SK-N-SH (cell line): ENCODE data around the gene VARS1. TPM values are rescaled to one million over a fixed set of nuclear protein-coding genes. Genes with fewer than 3 reads are reported as not detected.

ENCODE experiments used
- CTCF ChIA-PET: fragments of 300-600, 350-600 bp; formaldehyde crosslinking; extraction: SDS; loops from one replicate; lab custom pipeline; 2021; lab: Yijun Ruan, JAX
- POLR2A ChIA-PET: fragments of 350-600 bp; sonication (Branson Sonifier 250); formaldehyde crosslinking; extraction: SDS; loops from one replicate; lab custom pipeline; 2020; ENCODE audit warnings: antibody characterized with exemption, inconsistent platforms; lab: Yijun Ruan, JAX
- DNase-seq: peaks from one replicate; pipeline ENCODE4 v3.0.0; 2012
- H2AFZ ChIP-seq: fragments of 200-600 bp; sonication (generic); 2 replicates; pipeline ENCODE4 v1.8.1; 2016; ENCODE audit warnings: antibody characterized with exemption, mild to moderate bottlenecking, low read depth
- H3F3A ChIP-seq: fragments of 200-600 bp; sonication (generic); replicated peaks from 2 replicates; pipeline ENCODE3; 2016; ENCODE audit warnings: antibody characterized with exemption, mild to moderate bottlenecking; ENCODE audit not compliant: insufficient read depth
- H3K27ac ChIP-seq, 2 experiments: fragments of 200-500 bp in 1 of 2; fragments of 200-600 bp in 1 of 2; sonication (Bioruptor generic) in 1 of 2; sonication (generic), shearing (Covaris generic) in 1 of 2; 2 replicates each; pipeline versions ENCODE4 v1.5.1 to v1.6.1; 2014 to 2016; ENCODE audit warnings: low read depth in 2 of 2, inconsistent platforms in 1 of 2, low read length in 1 of 2, mild to moderate bottlenecking in 1 of 2, mixed read lengths in 1 of 2
- H3K27me3 ChIP-seq: fragments of 200-600 bp; sonication (generic), shearing (Covaris generic); 2 replicates; pipeline ENCODE4 v1.6.1; 2016; ENCODE audit warnings: mixed run types; ENCODE audit not compliant: insufficient read depth
- H3K36me3 ChIP-seq, 2 experiments: fragments of 200-500 bp in 1 of 2; fragments of 200-600 bp in 1 of 2; sonication (Bioruptor generic) in 1 of 2; sonication (generic) in 1 of 2; replicated peaks in 1 of 2; 2 replicates each; pipeline versions ENCODE3 to v1.5.1; 2014 to 2016; ENCODE audit warnings: low read length in 1 of 2, mild to moderate bottlenecking in 1 of 2; ENCODE audit not compliant: insufficient read depth in 2 of 2, control insufficient read depth in 1 of 2
- H3K4me1 ChIP-seq, 2 experiments: fragments of 200-500 bp in 1 of 2; fragments of 200-600 bp in 1 of 2; sonication (Bioruptor generic) in 1 of 2; sonication (generic), shearing (Covaris generic) in 1 of 2; 2 replicates each; pipeline versions ENCODE4 v1.5.1 to v1.6.1; 2014 to 2016; ENCODE audit warnings: low read depth in 1 of 2, low read length in 1 of 2, mixed run types in 1 of 2; ENCODE audit not compliant: insufficient read depth in 2 of 2, control insufficient read depth in 1 of 2
- H3K4me2 ChIP-seq: fragments of 200-600 bp; sonication (generic), shearing (Covaris generic); 2 replicates; pipeline ENCODE4 v1.6.1; 2017; ENCODE audit warnings: mixed run types
- H3K4me3 ChIP-seq, 2 experiments: fragments of 200-500 bp in 1 of 2; fragments of 200-600 bp in 1 of 2; sonication (Bioruptor generic) in 1 of 2; sonication (generic), shearing (Covaris generic) in 1 of 2; 2 replicates each; pipeline versions ENCODE4 v1.5.1 to v1.8.1; 2014 to 2016; ENCODE audit warnings: low read depth in 2 of 2, inconsistent platforms in 1 of 2, low read length in 1 of 2, mild to moderate bottlenecking in 1 of 2, mixed read lengths in 1 of 2, moderate library complexity in 1 of 2
- H3K79me2 ChIP-seq: fragments of 200-600 bp; sonication (generic); 2 replicates; pipeline ENCODE4 v1.8.1; 2017; ENCODE audit warnings: mild to moderate bottlenecking; ENCODE audit not compliant: insufficient read depth
- H3K9ac ChIP-seq: fragments of 200-600 bp; sonication (generic); 2 replicates; pipeline ENCODE4 v1.6.1; 2017; ENCODE audit warnings: mixed run types
- H3K9me2 ChIP-seq: fragments of 200-600 bp; sonication (generic); 2 replicates; pipeline ENCODE4 v1.6.1; 2017; ENCODE audit warnings: mixed run types
- H3K9me3 ChIP-seq: fragments of 200-600 bp; sonication (generic); 2 replicates; pipeline ENCODE4 v1.6.1; 2017; ENCODE audit warnings: mixed run types, mild to moderate bottlenecking, moderate library complexity
- H4K20me1 ChIP-seq: fragments of 200-600 bp; sonication (generic); 2 replicates; pipeline ENCODE4 v1.6.1; 2017; ENCODE audit warnings: mild to moderate bottlenecking, mixed run types; ENCODE audit not compliant: insufficient read depth
- ELF1 ChIP-seq: IDR thresholded peaks from 2 replicates; pipeline ENCODE4 v1.4.0; 2012
- FOXM1 ChIP-seq: IDR thresholded peaks from 2 replicates; pipeline ENCODE4 v1.4.0; 2012; ENCODE audit warnings: low read depth, mild to moderate bottlenecking
- GABPA ChIP-seq: IDR thresholded peaks from 2 replicates; pipeline ENCODE4 v1.4.0; 2012; ENCODE audit warnings: low read depth, mild to moderate bottlenecking
- MXI1 ChIP-seq: IDR thresholded peaks from 2 replicates; pipeline ENCODE4 v1.6.1; 2012; ENCODE audit warnings: mild to moderate bottlenecking, low read depth, low read length, improper control_type of control experiment
- POLR2AphosphoS5 ChIP-seq: IDR thresholded peaks from 2 replicates; pipeline ENCODE4 v1.6.1; 2012; ENCODE audit warnings: low read depth, low read length
- RAD21 ChIP-seq: IDR thresholded peaks from 2 replicates; pipeline ENCODE4 v1.6.1; 2012; ENCODE audit warnings: mild to moderate bottlenecking, low read length
- REST ChIP-seq: IDR thresholded peaks from 2 replicates; pipeline ENCODE4 v1.6.1; 2012; ENCODE audit warnings: mild to moderate bottlenecking, low read depth, low read length, moderate library complexity
- RXRA ChIP-seq: IDR thresholded peaks from 2 replicates; pipeline ENCODE4 v1.4.0; 2012; ENCODE audit warnings: low read depth, mild to moderate bottlenecking, borderline replicate concordance
- SIN3A ChIP-seq: IDR thresholded peaks from 2 replicates; pipeline ENCODE4 v1.6.1; 2012; ENCODE audit warnings: low read depth, mild to moderate bottlenecking, low read length, moderate library complexity, borderline replicate concordance
- SMC3 ChIP-seq: IDR thresholded peaks from 2 replicates; pipeline ENCODE4 v1.6.1; 2012; ENCODE audit warnings: low read depth, low read length, improper control_type of control experiment
- TAF1 ChIP-seq: IDR thresholded peaks from 2 replicates; pipeline ENCODE4 v1.6.1; 2012; ENCODE audit warnings: low read depth, mild to moderate bottlenecking, low read length, moderate library complexity, borderline replicate concordance
- YY1 ChIP-seq: IDR thresholded peaks from 2 replicates; pipeline ENCODE4 v1.4.0; 2012; ENCODE audit warnings: low read depth, mild to moderate bottlenecking
- ZBTB33 ChIP-seq: IDR thresholded peaks from 2 replicates; pipeline ENCODE4 v1.4.0; 2012; ENCODE audit warnings: low read depth, borderline replicate concordance
- WGBS: methylation state at CpG from one replicate; pipeline ENCODE4 v1.1.6; 2017; ENCODE audit warnings: low lambda C conversion rate; 5-methylcytosine and 5-hydroxymethylcytosine counted together
- polyA plus RNA-seq, 3 experiments: library from polyadenylated mRNA; depleted of rRNA; stranded (reverse); fragments of >200 nt; gene quantifications; 2 replicates each; pipeline ENCODE4 v1.2.3, GENCODE V29; 2012
- small RNA-seq, 7 experiments: library from RNA; depleted of rRNA; stranded (forward); fragments of <200 nt; gene quantifications; one replicate each; pipeline ENCODE3, GENCODE V24; 2012

The VARS1 gene
- polyA plus RNA-seq, 1 of the 3 experiments (the other 2 are of a cell fraction): 35.1 TPM

- H3K4me2 ChIP-seq: no peak overlapping the region
- 0 out of 4 replicates have a peak, but pooled peaks cover 0 to 3% of the 10 kb centered on the region in 2 experiments for H3K4me1 ChIP-seq
- DNase-seq: no peak
- ChIA-PET POLR2A (interaction anchor here (0.7 kb wide), 1 partner anchor 9 kb away, joined by 3 read pairs; no protein-coding TSS in a partner anchor), CTCF (interaction anchor here (1.2 to 1.8 kb wide), 2 partner anchors 11 to 81 kb away, joined by 4 to 5 read pairs; no protein-coding TSS in a partner anchor)
- no peak overlapping the region for H2AFZ ChIP-seq
- H3K79me2 ChIP-seq: no peaks in the 10 kb centered on the region; the same call in 1 of the 2 replicates
- no peak overlapping the region for H3K27ac ChIP-seq
- H3K9ac ChIP-seq: no peak overlapping the region
- peaks cover 0 to 6% of the 10 kb centered on the region in 2 experiments for H3K36me3 ChIP-seq
- no peaks in the 10 kb centered on the region for H4K20me1 ChIP-seq
- H3K9me3 ChIP-seq: no peaks in the 10 kb centered on the region
- H3K4me3 ChIP-seq: no peak overlapping the region
- no peaks in the 10 kb centered on the region for H3K27me3 ChIP-seq
- no peaks in the 10 kb centered on the region for H3K9me2 ChIP-seq
- WGBS: 88% methylated on average over 8 of the region's 8 CpGs
- H3F3A ChIP-seq: peaks cover 25% of the 10 kb centered on the region
- TF ChIP-seq YY1 (no peak), RAD21 (no peak), ZBTB33 (no peak), GABPA (no peak), REST (no peak), RXRA (no peak), FOXM1 (no peak), SMC3 (no peak), POLR2AphosphoS5 (no peak), MXI1 (no peak), SIN3A (no peak), ELF1 (no peak), TAF1 (no peak)
Observed at GRCh38 chr6:31749301-31750036, 46.1 kb downstream of the VARS1 start.

Small RNA genes lying within 50 kb of the gene (small RNA-seq; reads per million reads assigned to genes)
- gene MSH5-SAPCD1 (0 reads per million in 7 experiments), gene RF00019 (0 reads per million in 7 experiments), gene RNU6-850P (0 reads per million in 7 experiments), gene SAPCD1 (0 to 15.8 (median 0) reads per million in 7 experiments), gene SNORD48 (2.9 to 77.1 (median 47.7) reads per million in 7 experiments), gene SNORD52 (0 reads per million in 7 experiments)

Other genes with a start within 250 kb of the VARS1 start
- gene ATP6V1G2, start 249.1 kb downstream of the VARS1 start, polyA plus RNA-seq (2012; rRNA removed): 13.6 and 15.6 TPM in 2 replicates
- gene NFKBIL1, start 248.1 kb downstream of the VARS1 start, polyA plus RNA-seq (2012; rRNA removed): 14.6 and 17.1 TPM in 2 replicates
- not detected in 2 replicates for gene LTA, start 223.5 kb downstream of the VARS1 start, polyA plus RNA-seq (2012; rRNA removed)
- gene TNF, start 220.2 kb downstream of the VARS1 start, polyA plus RNA-seq (2012; rRNA removed): not detected in 2 replicates
- gene LTB, start 213.3 kb downstream of the VARS1 start, polyA plus RNA-seq (2012; rRNA removed): 0.10 and 0.16 TPM in 2 replicates
- not detected in 2 replicates for gene LST1, start 209.5 kb downstream of the VARS1 start, polyA plus RNA-seq (2012; rRNA removed)
- not detected in 2 replicates for gene NCR3, start 202.7 kb downstream of the VARS1 start, polyA plus RNA-seq (2012; rRNA removed)
- gene AIF1, start 180.5 kb downstream of the VARS1 start, polyA plus RNA-seq (2012; rRNA removed): not detected in 2 replicates
- gene PRRC2A, start 175.0 kb downstream of the VARS1 start, polyA plus RNA-seq (2012; rRNA removed): 36.1 and 76.1 TPM in 2 replicates
- 100 and 220 TPM in 2 replicates for gene BAG6, start 143.1 kb downstream of the VARS1 start, polyA plus RNA-seq (2012; rRNA removed)
- 6.8 and 7.2 TPM in 2 replicates for gene APOM, start 139.9 kb downstream of the VARS1 start, polyA plus RNA-seq (2012; rRNA removed)
- gene C6orf47, start 135.0 kb downstream of the VARS1 start, polyA plus RNA-seq (2012; rRNA removed): 10.3 and 11.5 TPM in 2 replicates
- 18.3 and 19.1 TPM in 2 replicates for gene GPANK1, start 130.8 kb downstream of the VARS1 start, polyA plus RNA-seq (2012; rRNA removed)
- gene CSNK2B, start 129.7 kb downstream of the VARS1 start, polyA plus RNA-seq (2012; rRNA removed): 97.3 and 101 TPM in 2 replicates
- 12.7 and 20.6 TPM in 2 replicates for gene LY6G5B, start 125.8 kb downstream of the VARS1 start, polyA plus RNA-seq (2012; rRNA removed)
- 0.60 and 1.1 TPM in 2 replicates for gene LY6G5C, start 114.7 kb downstream of the VARS1 start, polyA plus RNA-seq (2012; rRNA removed)
- gene ABHD16A, start 92.4 kb downstream of the VARS1 start, polyA plus RNA-seq (2012; rRNA removed): 49.3 and 52.9 TPM in 2 replicates
- not detected in 2 replicates for gene LY6G6F, start 88.9 kb downstream of the VARS1 start, polyA plus RNA-seq (2012; rRNA removed)
- not detected in 2 replicates for gene LY6G6D, start 80.4 kb downstream of the VARS1 start, polyA plus RNA-seq (2012; rRNA removed)
- gene LY6G6C, start 74.0 kb downstream of the VARS1 start, polyA plus RNA-seq (2012; rRNA removed): 0.08 TPM in 1 of 2 replicates, not detected in the other
- not detected in 2 replicates for gene MPIG6B, start 72.4 kb downstream of the VARS1 start, polyA plus RNA-seq (2012; rRNA removed)
- gene DDAH2, start 66.5 kb downstream of the VARS1 start, polyA plus RNA-seq (2012; rRNA removed): 147 and 180 TPM in 2 replicates
- 520 and 569 TPM in 2 replicates for gene CLIC1, start 59.2 kb downstream of the VARS1 start, polyA plus RNA-seq (2012; rRNA removed)
- gene MSH5, start 55.7 kb downstream of the VARS1 start, polyA plus RNA-seq (2012; rRNA removed): 16.0 and 19.5 TPM in 2 replicates
- 5.9 and 6.3 TPM in 2 replicates for gene SAPCD1, start 33.1 kb downstream of the VARS1 start, polyA plus RNA-seq (2012; rRNA removed)
- gene VWA7, start 18.4 kb downstream of the VARS1 start, polyA plus RNA-seq (2012; rRNA removed): 0.45 and 0.56 TPM in 2 replicates
- gene LSM2, start 11.2 kb upstream of the VARS1 start, polyA plus RNA-seq (2012; rRNA removed): 47.8 and 79.1 TPM in 2 replicates
- gene HSPA1L, start 19.5 kb upstream of the VARS1 start, polyA plus RNA-seq (2012; rRNA removed): 0.69 and 0.83 TPM in 2 replicates
- gene HSPA1A, start 19.8 kb upstream of the VARS1 start, polyA plus RNA-seq (2012; rRNA removed): 71.1 and 119 TPM in 2 replicates
- gene HSPA1B, start 32.0 kb upstream of the VARS1 start, polyA plus RNA-seq (2012; rRNA removed): 52.4 and 96.3 TPM in 2 replicates
- 42.2 and 43.0 TPM in 2 replicates for gene NEU1, start 67.1 kb upstream of the VARS1 start, polyA plus RNA-seq (2012; rRNA removed)
- 0.26 and 0.49 TPM in 2 replicates for gene SLC44A4, start 83.2 kb upstream of the VARS1 start, polyA plus RNA-seq (2012; rRNA removed)
- 50.1 and 72.0 TPM in 2 replicates for gene EHMT2, start 101.9 kb upstream of the VARS1 start, polyA plus RNA-seq (2012; rRNA removed)
- 8.3 and 8.4 TPM in 2 replicates for gene ZBTB12, start 106.3 kb upstream of the VARS1 start, polyA plus RNA-seq (2012; rRNA removed)
- 0.15 and 0.43 TPM in 2 replicates for gene C2, start 132.0 kb upstream of the VARS1 start, polyA plus RNA-seq (2012; rRNA removed)
- gene CFB, start 150.3 kb upstream of the VARS1 start, polyA plus RNA-seq (2012; rRNA removed): 42.1 and 64.4 TPM in 2 replicates
- gene NELFE, start 163.2 kb upstream of the VARS1 start, polyA plus RNA-seq (2012; rRNA removed): 89.5 and 116 TPM in 2 replicates
- 86.3 and 89.4 TPM in 2 replicates for gene SKIC2, start 163.4 kb upstream of the VARS1 start, polyA plus RNA-seq (2012; rRNA removed)
- gene DXO, start 176.4 kb upstream of the VARS1 start, polyA plus RNA-seq (2012; rRNA removed): 25.3 and 27.1 TPM in 2 replicates
- 9.9 and 11.4 TPM in 2 replicates for gene C4A, start 186.3 kb upstream of the VARS1 start, polyA plus RNA-seq (2012; rRNA removed)
- gene C4B, start 219.0 kb upstream of the VARS1 start, polyA plus RNA-seq (2012; rRNA removed): 6.8 and 10.9 TPM in 2 replicates
- 0.03 TPM in 1 of 2 replicates, not detected in the other for gene CYP21A2, start 242.7 kb upstream of the VARS1 start, polyA plus RNA-seq (2012; rRNA removed)